Astrocyte (in vitro differentiated cells and primary cell): ENCODE data around the gene GTSE1. TPM values are rescaled to one million over a fixed set of nuclear protein-coding genes. Genes with fewer than 3 reads are reported as not detected.

Source experiments
- DNase-seq: peaks from one replicate; pipeline ENCODE4 v3.0.0-alpha.2; 2010; ENCODE audit warnings: low read depth
- FAIRE-seq: peaks from 2 replicates; lab custom pipeline; 2011; peaks lifted over from hg19 to GRCh38; lab: Jason Lieb, UNC
- H2AFZ ChIP-seq: 2 replicates; pipeline ENCODE4 v1.6.0; 2012; ENCODE audit warnings: low read depth, low read length, inconsistent platforms
- H3K27ac ChIP-seq: 2 replicates; pipeline ENCODE4 v1.5.1; 2011; ENCODE audit warnings: low read depth, low read length, inconsistent platforms
- H3K27me3 ChIP-seq: 2 replicates; pipeline ENCODE4 v1.6.0; 2011; ENCODE audit warnings: low read length, inconsistent platforms; ENCODE audit not compliant: insufficient read depth
- H3K36me3 ChIP-seq: 2 replicates; pipeline ENCODE4 v1.5.1; 2011; ENCODE audit warnings: low read length, inconsistent platforms; ENCODE audit not compliant: insufficient read depth
- H3K4me1 ChIP-seq: 2 replicates; pipeline ENCODE4 v1.5.1; 2011; ENCODE audit warnings: low read length, inconsistent platforms; ENCODE audit not compliant: insufficient read depth
- H3K4me2 ChIP-seq: 2 replicates; pipeline ENCODE4 v1.6.0; 2012; ENCODE audit warnings: low read length, inconsistent platforms
- H3K4me3 ChIP-seq: 2 replicates; pipeline ENCODE4 v1.5.1; 2011; ENCODE audit warnings: low read depth, mild to moderate bottlenecking, low read length, inconsistent platforms; ENCODE audit not compliant: insufficient read depth
- H3K79me2 ChIP-seq: 2 replicates; pipeline ENCODE4 v1.6.0; 2012; ENCODE audit warnings: mild to moderate bottlenecking, low read length, inconsistent platforms; ENCODE audit not compliant: insufficient read depth
- H3K9ac ChIP-seq: 2 replicates; pipeline ENCODE4 v1.6.0; 2012; ENCODE audit warnings: mild to moderate bottlenecking, low read length, inconsistent platforms
- H3K9me3 ChIP-seq: 2 replicates; pipeline ENCODE4 v1.5.1; 2012; ENCODE audit warnings: low read depth, mild to moderate bottlenecking, low read length, inconsistent platforms; ENCODE audit not compliant: insufficient read depth
- H4K20me1 ChIP-seq: 2 replicates; pipeline ENCODE4 v1.6.0; 2012; ENCODE audit warnings: low read length, inconsistent platforms; ENCODE audit not compliant: insufficient read depth
- H3K27ac Mint-ChIP-seq: one replicate; pipeline ENCODE4 v1.8.0; 2021; ENCODE audit warnings: mild to moderate bottlenecking, mixed read lengths; ENCODE audit not compliant: unreplicated experiment
- H3K27me3 Mint-ChIP-seq: one replicate; pipeline ENCODE4 v1.8.0; 2021; ENCODE audit warnings: low read depth, mixed read lengths; ENCODE audit not compliant: unreplicated experiment
- H3K36me3 Mint-ChIP-seq: one replicate; pipeline ENCODE4 v1.8.0; 2021; ENCODE audit warnings: low read depth, mixed read lengths; ENCODE audit not compliant: unreplicated experiment
- H3K4me1 Mint-ChIP-seq: one replicate; pipeline ENCODE4 v1.8.0; 2021; ENCODE audit warnings: low read depth, mixed read lengths; ENCODE audit not compliant: unreplicated experiment
- H3K4me3 Mint-ChIP-seq: one replicate; pipeline ENCODE4 v1.8.0; 2021; ENCODE audit warnings: mild to moderate bottlenecking, moderate library complexity, mixed read lengths; ENCODE audit not compliant: unreplicated experiment
- H3K9me3 Mint-ChIP-seq: one replicate; pipeline ENCODE4 v1.8.0; 2021; ENCODE audit warnings: mild to moderate bottlenecking, mixed read lengths; ENCODE audit not compliant: unreplicated experiment
- CTCF ChIP-seq: IDR thresholded peaks from 2 replicates; pipeline ENCODE4 v1.5.1; 2011; ENCODE audit warnings: low read depth, mild to moderate bottlenecking, inconsistent platforms, low read length, moderate library complexity; ENCODE audit not compliant: insufficient read depth
- EZH2 ChIP-seq: IDR thresholded peaks from 2 replicates; pipeline ENCODE4 v1.6.1; 2012; ENCODE audit warnings: mild to moderate bottlenecking, low read length, inconsistent platforms; ENCODE audit not compliant: insufficient read depth
- total RNA-seq: library from RNA; stranded (reverse); gene quantifications from 2 replicates; pipeline ENCODE4 v1.2.1, GENCODE V29; 2021

The GTSE1 gene
- total RNA-seq, 1 donor from 2014 or later = 4.1 TPM

GRCh38 chr22:46349238-46349637 is 52.6 kb downstream of the GTSE1 start:
- FAIRE-seq = no peak

GRCh38 chr22:46349681-46350080 is 53.0 kb downstream of the GTSE1 start:
- TF ChIP-seq EZH2 (no peak), CTCF (no peak)
- peaks cover 24% of the 10 kb centered on the region for H3K36me3 ChIP-seq
- Mint-ChIP-seq H3K9me3 (no peaks in the 10 kb centered on the region), H3K4me1 (no peaks in the 10 kb centered on the region), H3K36me3 (peaks cover 22% of the 10 kb centered on the region), H3K27me3 (no peaks in the 10 kb centered on the region), H3K4me3 (no peak overlapping the region), H3K27ac (no peak overlapping the region)
- H2AFZ ChIP-seq = no peak overlapping the region
- DNase-seq (peak; percentile 54), FAIRE-seq (no peak)
- H3K4me1 ChIP-seq = peaks cover 19% of the 10 kb centered on the region
- H3K4me3 ChIP-seq = no peak overlapping the region
- H3K27me3 ChIP-seq = no peaks in the 10 kb centered on the region
- peak overlapping the region; percentile 4 for H3K4me2 ChIP-seq
- peaks cover 83% of the 10 kb centered on the region for H4K20me1 ChIP-seq
- no peaks in the 10 kb centered on the region for H3K9me3 ChIP-seq
- H3K79me2 ChIP-seq = peaks cover 12% of the 10 kb centered on the region
- H3K27ac ChIP-seq = no peak overlapping the region
- peak overlapping the region; percentile 2 for H3K9ac ChIP-seq

More at GRCh38 chr22:46349238-46349637, 52.6 kb downstream of the GTSE1 start:
- Histone ChIP-seq H3K36me3 (peaks cover 24% of the 10 kb centered on the region), H3K9ac (peak overlapping the region; percentile 2), H3K27me3 (no peaks in the 10 kb centered on the region), H3K27ac (no peak overlapping the region), H3K4me2 (peak overlapping the region; percentile 4), H3K4me1 (peaks cover 19% of the 10 kb centered on the region), H3K9me3 (no peaks in the 10 kb centered on the region), H3K79me2 (peaks cover 10% of the 10 kb centered on the region), H2AFZ (no peak overlapping the region), H4K20me1 (peaks cover 81% of the 10 kb centered on the region), H3K4me3 (no peak overlapping the region)
- H3K4me1 Mint-ChIP-seq = no peaks in the 10 kb centered on the region
- no peaks in the 10 kb centered on the region for H3K27me3 Mint-ChIP-seq
- no peak overlapping the region for H3K27ac Mint-ChIP-seq
- no peak for TF ChIP-seq CTCF
- TF ChIP-seq EZH2 = no peak
- H3K36me3 Mint-ChIP-seq = peaks cover 23% of the 10 kb centered on the region
- H3K9me3 Mint-ChIP-seq = no peaks in the 10 kb centered on the region
- no peak for DNase-seq
- H3K4me3 Mint-ChIP-seq = no peak overlapping the region

- Histone ChIP-seq H4K20me1 (peaks cover 86% of the 10 kb centered on the region), H3K9me3 (no peaks in the 10 kb centered on the region), H3K79me2 (peaks cover 12% of the 10 kb centered on the region), H3K4me2 (no peak overlapping the region), H2AFZ (no peak overlapping the region), H3K36me3 (peaks cover 24% of the 10 kb centered on the region), H3K4me1 (peaks cover 19% of the 10 kb centered on the region), H3K9ac (peak overlapping the region; percentile 27), H3K4me3 (no peak overlapping the region), H3K27ac (no peak overlapping the region), H3K27me3 (no peaks in the 10 kb centered on the region)
- H3K27me3 Mint-ChIP-seq = no peaks in the 10 kb centered on the region
- TF ChIP-seq EZH2 (no peak), CTCF (no peak)
- H3K9me3 Mint-ChIP-seq = no peaks in the 10 kb centered on the region
- no peak for FAIRE-seq
- H3K4me1 Mint-ChIP-seq = no peaks in the 10 kb centered on the region
- no peak overlapping the region for H3K4me3 Mint-ChIP-seq
- peaks cover 22% of the 10 kb centered on the region for H3K36me3 Mint-ChIP-seq
- DNase-seq = no peak
- H3K27ac Mint-ChIP-seq = no peak overlapping the region
Measured at GRCh38 chr22:46350121-46350520, 53.5 kb downstream of the GTSE1 start.
